Sigmoid colon (tissue), 4 donors: ENCODE measurements around the gene KCNK15.

Experiments used
- EP300 ChIP-seq, 4 donors: sonication (generic); formaldehyde crosslinking; IDR thresholded peaks; one replicate each; pipeline ENCODE4 v1.6.1; 2017; ENCODE audit warnings: antibody characterized with exemption in 4 of 4
- POLR2A ChIP-seq, 2 donors: fragments of 450-650 bp; IDR thresholded peaks; one replicate each; pipeline ENCODE4 v1.6.1; 2016; ENCODE audit warnings: antibody characterized with exemption in 2 of 2, mild to moderate bottlenecking in 2 of 2, moderate library complexity in 2 of 2
- POLR2AphosphoS5 ChIP-seq, 4 donors: sonication (generic); formaldehyde crosslinking; IDR thresholded peaks; one replicate each; pipeline ENCODE4 v1.6.1; 2017; ENCODE audit warnings: antibody characterized with exemption in 4 of 4
- TF ChIP-seq, protein P1 (sequence below), 4 experiments: fragments of 450-650 bp in 3 of 4; fragments of 200-600 bp in 1 of 4; IDR thresholded peaks; one replicate each; pipeline ENCODE4 v1.5.1; 2016 to 2019; ENCODE audit warnings: antibody characterized with exemption in 4 of 4, mild to moderate bottlenecking in 3 of 4, moderate library complexity in 2 of 4

DNA sequence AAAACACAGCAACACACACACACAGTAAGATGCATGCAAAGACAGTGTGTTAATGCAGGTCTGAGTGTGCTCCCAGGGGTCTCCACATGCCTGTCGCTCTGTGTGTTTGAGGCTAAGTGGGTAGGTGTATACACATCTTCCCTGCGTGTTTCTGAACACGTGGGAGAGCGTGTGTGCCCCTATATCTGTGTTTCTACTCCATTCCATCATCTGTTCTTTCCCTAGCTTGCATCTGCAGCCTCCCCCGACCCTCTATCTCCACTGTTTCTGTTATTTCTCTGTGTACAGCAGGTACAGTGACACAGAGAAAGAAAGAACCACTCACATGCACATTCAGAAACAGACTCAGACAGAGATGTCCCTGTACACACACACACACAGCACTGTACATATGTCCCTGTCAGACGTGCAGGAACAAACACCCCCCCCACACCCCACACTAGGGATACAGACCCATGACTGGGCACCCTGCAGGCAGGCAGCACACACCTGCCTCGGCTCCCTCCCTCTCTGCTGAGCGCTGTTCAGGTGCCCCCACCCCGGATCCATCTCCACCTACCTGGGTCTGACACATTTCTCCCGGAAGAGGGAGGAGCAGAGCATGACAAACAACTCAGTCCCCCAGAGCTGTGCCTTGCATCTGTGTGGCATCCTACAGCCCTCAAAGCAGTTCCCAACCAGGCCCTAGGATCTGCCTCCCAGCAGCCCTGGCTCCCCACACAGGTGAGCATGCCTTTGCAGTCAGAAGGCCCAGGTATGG is 27.6 kb downstream of the KCNK15 start:
- no peak for TF ChIP-seq POLR2A (IDR thresholded peaks at IDR 0.05)
- TF ChIP-seq, protein P1, sequence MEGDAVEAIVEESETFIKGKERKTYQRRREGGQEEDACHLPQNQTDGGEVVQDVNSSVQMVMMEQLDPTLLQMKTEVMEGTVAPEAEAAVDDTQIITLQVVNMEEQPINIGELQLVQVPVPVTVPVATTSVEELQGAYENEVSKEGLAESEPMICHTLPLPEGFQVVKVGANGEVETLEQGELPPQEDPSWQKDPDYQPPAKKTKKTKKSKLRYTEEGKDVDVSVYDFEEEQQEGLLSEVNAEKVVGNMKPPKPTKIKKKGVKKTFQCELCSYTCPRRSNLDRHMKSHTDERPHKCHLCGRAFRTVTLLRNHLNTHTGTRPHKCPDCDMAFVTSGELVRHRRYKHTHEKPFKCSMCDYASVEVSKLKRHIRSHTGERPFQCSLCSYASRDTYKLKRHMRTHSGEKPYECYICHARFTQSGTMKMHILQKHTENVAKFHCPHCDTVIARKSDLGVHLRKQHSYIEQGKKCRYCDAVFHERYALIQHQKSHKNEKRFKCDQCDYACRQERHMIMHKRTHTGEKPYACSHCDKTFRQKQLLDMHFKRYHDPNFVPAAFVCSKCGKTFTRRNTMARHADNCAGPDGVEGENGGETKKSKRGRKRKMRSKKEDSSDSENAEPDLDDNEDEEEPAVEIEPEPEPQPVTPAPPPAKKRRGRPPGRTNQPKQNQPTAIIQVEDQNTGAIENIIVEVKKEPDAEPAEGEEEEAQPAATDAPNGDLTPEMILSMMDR (IDR thresholded peaks at IDR 0.05) = no peak
- TF ChIP-seq EP300 (IDR thresholded peaks at IDR 0.05) = no peak
- no peak for TF ChIP-seq POLR2AphosphoS5 (IDR thresholded peaks at IDR 0.05)
